NCI-H1436 treated with DMSO at 0.1 percent for 48 hours (cell line): Measurements from ENCODE around the gene MBD3L5.
"Not testable (repeated sequence)": the region's sequence is repeated elsewhere in the genome, so short reads cannot be mapped to it uniquely, and the experiment has no call there.

Source experiments
- DNase-seq: peaks from one replicate; lab custom pipeline; 2025; lab: John Stamatoyannopoulos, UW

Gene MBD3L5

DNA sequence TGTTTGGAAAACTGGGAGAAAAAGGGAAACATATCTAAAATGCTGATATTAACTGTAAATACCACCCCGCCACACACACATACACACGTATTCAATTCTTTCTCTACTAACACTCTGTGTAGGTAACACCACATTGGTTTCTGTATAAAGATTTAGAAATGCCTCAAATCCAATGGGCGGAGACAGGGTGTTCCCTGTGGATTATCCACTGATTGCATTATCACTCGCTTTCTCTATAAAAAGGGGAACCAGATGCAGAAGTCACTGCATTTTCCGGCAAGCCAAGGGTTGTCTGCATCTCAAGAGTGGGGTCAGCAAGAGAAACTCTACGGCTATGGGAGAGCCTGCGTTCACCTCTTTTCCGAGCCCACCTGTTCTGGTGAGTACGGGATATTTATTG, at the start of gene MBD3L5:
TSS of gene MBD3L5 (plus strand) at position 301 of the 400 bp plus-strand sequence. CDS start at position 335, 34 bp downstream.
- DNase-seq: not testable (repeated sequence)

- DNase-seq: no peak
These were observed 46.9 kb upstream of the MBD3L5 start for GRCh38 chr19:6983448-6983847.

DNA sequence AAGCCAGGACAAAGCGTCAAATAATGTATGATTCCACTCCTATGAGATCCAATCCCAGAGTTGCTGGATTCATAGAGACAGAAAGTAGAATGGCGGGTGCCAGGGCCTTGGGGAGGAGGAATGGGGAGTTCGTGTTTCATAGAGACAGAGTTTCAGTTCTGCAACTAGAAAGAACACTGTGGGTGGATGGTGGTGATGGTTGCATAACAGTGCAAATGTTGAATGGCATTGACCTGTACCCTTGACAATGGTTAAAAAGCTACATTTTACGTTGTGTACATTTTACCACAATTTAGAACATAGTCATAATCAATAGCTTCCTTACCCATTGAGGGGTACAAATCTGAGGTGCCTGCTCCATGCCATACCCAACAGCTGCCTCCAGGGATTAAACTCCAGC, 42.5 kb upstream of the MBD3L5 start:
- DNase-seq: no peak

GRCh38 chr19:6988257-6988656, 42.1 kb upstream of the MBD3L5 start:
- no peak for DNase-seq

DNA sequence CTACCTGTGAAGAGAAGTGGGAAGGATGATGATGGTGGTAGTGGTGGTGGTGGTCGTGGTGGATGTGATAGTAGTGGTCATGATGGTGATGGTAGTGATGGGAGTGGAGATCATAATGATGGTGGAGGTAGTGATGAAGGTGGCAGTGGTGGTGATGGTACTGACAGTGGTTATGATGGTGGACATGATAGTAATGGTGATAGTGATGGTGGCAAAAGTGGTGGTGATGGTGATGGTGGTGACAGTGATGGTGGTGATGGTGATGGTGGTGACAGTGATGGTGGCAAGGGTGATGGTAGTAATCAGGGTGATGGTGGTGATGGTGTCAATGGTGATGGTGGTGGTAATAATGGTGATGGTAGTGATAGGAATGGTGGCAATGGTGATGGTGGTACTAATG, 35.3 kb upstream of the MBD3L5 start:
- DNase-seq: no peak

GRCh38 chr19:6996810-6997209, 33.6 kb upstream of the MBD3L5 start:
- DNase-seq: no peak

- no peak for DNase-seq
These were observed 32.5 kb upstream of the MBD3L5 start for GRCh38 chr19:6997679-6998445.

- DNase-seq: no peak
These were observed 30.4 kb upstream of the MBD3L5 start for GRCh38 chr19:6999933-7000332.

DNA sequence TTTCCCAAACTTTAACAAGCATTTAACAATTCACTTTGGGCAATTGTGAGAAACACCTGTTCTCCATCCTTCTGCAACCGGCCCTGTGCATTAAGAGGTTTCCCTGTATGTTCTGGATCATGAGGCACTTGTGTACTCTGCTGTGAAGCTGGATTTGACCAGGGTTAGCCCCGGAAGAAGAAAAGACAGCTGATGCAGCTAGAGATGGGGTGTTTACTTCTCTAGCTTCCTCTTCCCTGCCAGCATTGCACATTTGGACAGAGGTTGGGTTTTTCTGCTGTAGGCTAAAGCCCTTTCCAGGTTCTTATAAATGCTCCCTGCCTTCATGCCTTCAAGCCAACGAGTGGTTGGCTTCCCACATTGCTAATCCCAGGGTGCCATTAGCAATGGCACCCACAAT, 30.0 kb upstream of the MBD3L5 start:
- no peak for DNase-seq

GRCh38 chr19:7000816-7001215, 29.6 kb upstream of the MBD3L5 start:
- no peak for DNase-seq

DNA sequence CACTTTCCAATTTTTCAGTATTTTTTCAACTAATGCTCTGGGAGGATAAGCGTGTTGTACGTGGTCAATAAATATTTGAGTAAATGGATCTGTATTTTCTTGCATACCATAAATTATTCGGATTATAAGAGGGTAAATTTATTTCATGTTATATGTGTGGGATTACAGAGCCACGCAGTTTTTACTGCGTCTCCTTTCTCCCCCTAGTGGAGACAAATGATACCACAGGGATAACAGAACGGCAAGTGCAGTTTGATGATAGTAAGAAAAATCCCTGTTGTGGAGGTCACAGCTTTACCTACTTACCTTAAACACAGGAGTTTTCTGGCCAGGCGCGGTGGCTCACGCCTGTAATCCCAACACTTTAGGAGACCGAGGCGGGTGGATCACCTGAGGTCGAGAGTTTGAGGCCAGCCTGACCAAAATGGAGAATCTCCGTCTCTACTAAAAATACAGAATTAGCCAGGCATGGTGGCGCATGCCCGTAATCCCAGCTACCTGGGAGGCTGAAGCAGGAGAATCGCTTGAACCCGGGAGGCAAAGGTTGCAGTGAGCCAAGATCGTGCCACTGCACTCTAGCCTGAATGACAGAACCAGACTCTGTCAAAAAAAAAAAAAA, 26.0 kb upstream of the MBD3L5 start:
- no peak for DNase-seq

- no peak for DNase-seq
These were observed 24.2 kb upstream of the MBD3L5 start for GRCh38 chr19:7006135-7006704.

DNA sequence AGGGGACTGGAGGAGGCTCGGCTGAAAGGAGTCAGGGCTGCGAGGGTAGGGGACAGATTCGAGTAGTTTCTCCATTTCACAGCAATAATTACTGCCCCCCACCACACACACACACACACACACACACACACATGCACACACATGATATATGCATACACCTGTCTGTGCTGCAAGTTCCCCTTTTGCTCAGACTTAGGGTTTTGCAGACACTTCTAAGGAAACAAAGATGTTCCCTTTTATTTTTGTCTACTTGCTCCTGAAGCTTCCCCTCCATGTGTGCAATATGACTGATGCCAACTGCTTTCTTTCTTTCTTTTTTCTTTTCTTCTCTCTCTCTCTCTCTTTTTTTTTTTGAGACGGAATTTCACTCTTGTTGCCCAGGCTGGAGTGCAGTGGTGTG, 22.5 kb upstream of the MBD3L5 start:
- no peak for DNase-seq

DNA sequence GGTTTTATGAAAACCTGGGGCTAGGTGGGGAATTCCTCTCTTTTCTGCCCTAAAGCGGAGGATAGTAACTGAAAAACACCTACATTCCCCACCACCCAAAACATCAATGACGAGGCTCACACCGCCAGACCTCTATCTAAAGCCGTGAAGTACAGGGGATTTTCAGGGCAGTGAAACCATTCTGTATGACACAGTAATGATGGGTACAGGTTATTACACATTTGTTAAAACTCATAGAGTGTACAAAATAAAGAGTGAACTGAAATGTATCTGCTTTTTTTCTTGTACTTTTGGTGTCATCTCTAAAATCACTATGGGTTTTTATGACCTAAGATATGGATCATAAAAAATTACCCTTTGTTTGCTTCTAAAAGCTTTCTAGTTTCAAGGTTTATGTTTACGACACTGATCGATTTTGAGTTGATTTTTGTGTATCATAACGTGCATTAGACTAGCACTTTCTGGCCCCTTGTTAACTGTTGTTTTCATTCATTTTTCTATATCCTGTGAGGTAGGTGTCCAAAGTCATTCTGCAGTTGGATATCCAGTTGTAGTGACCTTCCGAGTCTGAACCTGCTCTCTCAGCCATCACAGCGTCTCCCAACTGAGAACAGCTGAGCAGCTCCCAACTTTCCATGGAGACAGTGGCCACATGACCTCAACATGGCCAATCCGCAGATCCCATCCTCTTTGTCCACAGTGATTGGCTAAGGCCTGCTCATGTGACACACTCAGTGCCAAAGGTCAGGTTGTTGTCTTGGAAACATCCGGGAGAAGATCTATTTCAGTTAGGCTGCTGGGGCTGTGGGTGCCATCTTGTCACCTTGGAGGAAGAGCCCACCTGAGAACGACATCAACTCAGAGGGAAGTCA, 19.4 kb upstream of the MBD3L5 start:
- DNase-seq: no peak

- DNase-seq: no peak
These were observed 16.7 kb upstream of the MBD3L5 start for GRCh38 chr19:7013678-7014077.

GRCh38 chr19:7018828-7019227, 11.6 kb upstream of the MBD3L5 start:
- no peak for DNase-seq

GRCh38 chr19:7021331-7021730, 9.0 kb upstream of the MBD3L5 start, which contains the start of gene MBD3L2B:
Gene MBD3L2B, minus strand, starts transcription at chr19:7021431. Its CDS starts 34 bp downstream, at chr19:7021397.
- not testable (repeated sequence) for DNase-seq

DNA sequence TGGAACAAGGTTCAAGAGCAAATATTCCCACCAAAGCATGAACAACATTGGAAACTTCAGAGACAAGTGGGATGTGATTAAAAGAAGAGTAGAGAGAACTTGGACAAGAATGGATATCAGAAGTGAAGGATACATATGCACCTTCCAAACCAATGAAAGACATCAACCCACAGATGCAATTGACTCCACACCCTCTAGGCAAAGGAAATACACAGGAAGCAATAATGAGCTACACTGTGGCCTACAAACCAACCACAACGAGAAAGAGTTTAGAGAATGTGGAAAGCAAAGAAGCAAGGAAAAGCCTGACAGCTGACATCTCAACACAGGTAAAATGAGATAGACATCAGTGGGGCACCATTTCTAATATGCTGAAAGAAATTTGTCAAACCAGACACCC, 1.6 kb upstream of the MBD3L5 start:
- not testable (repeated sequence) for DNase-seq

DNA sequence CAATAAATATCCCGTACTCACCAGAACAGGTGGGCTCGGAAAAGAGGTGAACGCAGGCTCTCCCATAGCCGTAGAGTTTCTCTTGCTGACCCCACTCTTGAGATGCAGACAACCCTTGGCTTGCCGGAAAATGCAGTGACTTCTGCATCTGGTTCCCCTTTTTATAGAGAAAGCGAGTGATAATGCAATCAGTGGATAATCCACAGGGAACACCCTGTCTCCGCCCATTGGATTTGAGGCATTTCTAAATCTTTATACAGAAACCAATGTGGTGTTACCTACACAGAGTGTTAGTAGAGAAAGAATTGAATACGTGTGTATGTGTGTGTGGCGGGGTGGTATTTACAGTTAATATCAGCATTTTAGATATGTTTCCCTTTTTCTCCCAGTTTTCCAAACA, 9.7 kb downstream of the MBD3L5 start, which contains the start of gene MBD3L4:
TSS of gene MBD3L4 (minus strand) at position 101 of the 400 bp plus-strand sequence. CDS start at position 66, 35 bp downstream.
- DNase-seq: not testable (repeated sequence)

GRCh38 chr19:7041563-7041962, 11.2 kb downstream of the MBD3L5 start:
- not testable (repeated sequence) for DNase-seq

- DNase-seq: not testable (repeated sequence)
These were observed 18.6 kb downstream of the MBD3L5 start, which contains the start of gene MBD3L2 for GRCh38 chr19:7049021-7049420. Gene MBD3L2, plus strand, starts transcription at chr19:7049321. Its CDS starts 53 bp downstream, at chr19:7049374.

GRCh38 chr19:7051421-7051820, 21.0 kb downstream of the MBD3L5 start:
- not testable (repeated sequence) for DNase-seq
